K562 (cell line): Measurements from ENCODE around the gene CERCAM. TPM values are rescaled to one million over a fixed set of nuclear protein-coding genes. Genes with fewer than 3 reads are reported as not detected.
"Not testable (repeated sequence)": the region's sequence is repeated elsewhere in the genome, so short reads cannot be mapped to it uniquely, and the experiment has no call there.

Experiments used
- ATAC-seq: fragments of 200-7000 bp; cut with Tn5 transposase; 3 replicates; pipeline ENCODE4 v1.9.1; 2020; ENCODE audit warnings: moderate library complexity
- BruUV-seq: library from RNA; stranded (reverse); fragments of 400-500 nt; replicated peaks from 2 replicates; lab custom pipeline; 2021; lab: Mats Ljungman, UMichigan
- CTCF ChIA-PET: fragments of 300-600 bp; formaldehyde crosslinking; extraction: SDS; loops from one replicate; lab custom pipeline; 2021; ENCODE audit warnings: low intra/inter-chr PET ratio; lab: Yijun Ruan, JAX
- POLR2A ChIA-PET: fragments of 300-600, 350-650 bp; sonication (Branson Sonifier 250); formaldehyde crosslinking; extraction: SDS; loops from one replicate; lab custom pipeline; 2021; ENCODE audit warnings: antibody characterized with exemption, inconsistent platforms; lab: Yijun Ruan, JAX
- DNase-seq, 4 experiments: peaks; one replicate each; pipeline versions ENCODE4 v3.0.0 to v3.0.0-alpha.2; 2011 to 2018; ENCODE audit warnings: low spot score in 3 of 4, mixed read lengths in 3 of 4; ENCODE audit errors: extremely low read depth in 1 of 4
- FAIRE-seq: peaks from 2 replicates; lab custom pipeline; 2011; peaks lifted over from hg19 to GRCh38; lab: Jason Lieb, UNC
- H2AFZ ChIP-seq: 2 replicates; pipeline ENCODE4 v1.6.0; 2011; ENCODE audit warnings: low read depth, low read length, control low read depth, inconsistent platforms
- H3K27ac ChIP-seq: fragments of 200-600 bp; 3 replicates; pipeline ENCODE4 v1.8.0; 2011; ENCODE audit warnings: low read depth, mild to moderate bottlenecking, control low read depth, inconsistent platforms, low read length, moderate library complexity, mixed read lengths; ENCODE audit errors: extremely low read depth
- H3K27me3 ChIP-seq, 2 experiments: fragments of 300-600 bp in 1 of 2; 2 replicates in 1 of 2; 3 replicates in 1 of 2; pipeline versions ENCODE4 v1.6.0 to v1.8.0; 2011; ENCODE audit warnings: inconsistent platforms in 2 of 2, low read length in 2 of 2, mild to moderate bottlenecking in 1 of 2, mixed read lengths in 1 of 2, moderate library complexity in 1 of 2; ENCODE audit not compliant: control insufficient read depth in 2 of 2, insufficient read depth in 2 of 2
- H3K36me3 ChIP-seq: fragments of 300-600 bp; 3 replicates; pipeline ENCODE4 v1.8.0; 2011; ENCODE audit warnings: mild to moderate bottlenecking, low read length, inconsistent platforms; ENCODE audit not compliant: control insufficient read depth, insufficient read depth
- H3K4me1 ChIP-seq, 2 experiments: fragments of 200-600 bp in 1 of 2; replicated peaks in 1 of 2; 2 replicates in 1 of 2; 3 replicates in 1 of 2; pipeline versions ENCODE4 v1.5.1 to v1.8.0; 2011; ENCODE audit warnings: inconsistent platforms in 2 of 2, low read length in 2 of 2, mild to moderate bottlenecking in 1 of 2, mixed read lengths in 1 of 2, moderate library complexity in 1 of 2; ENCODE audit not compliant: control insufficient read depth in 2 of 2, insufficient read depth in 2 of 2
- H3K4me2 ChIP-seq: 2 replicates; pipeline ENCODE4 v1.6.1; 2011; ENCODE audit warnings: low read length, control low read depth, inconsistent platforms, mixed read lengths; ENCODE audit not compliant: insufficient read depth
- H3K4me3 ChIP-seq: fragments of 200-600 bp; sonication (generic), shearing (Covaris generic); 2 replicates; pipeline ENCODE4 v1.5.1; 2016; ENCODE audit warnings: control low read depth, inconsistent platforms
- H3K79me2 ChIP-seq: fragments of 200-600 bp; 3 replicates; pipeline ENCODE4 v1.8.0; 2011; ENCODE audit warnings: low read length, inconsistent platforms; ENCODE audit not compliant: control insufficient read depth, insufficient read depth
- H3K9ac ChIP-seq, 2 experiments: 2 replicates each; pipeline versions ENCODE4 v1.6.0 to v1.6.1; 2011; ENCODE audit warnings: low read depth in 2 of 2, low read length in 2 of 2, control low read depth in 1 of 2, inconsistent platforms in 1 of 2, mild to moderate bottlenecking in 1 of 2, mixed read lengths in 1 of 2; ENCODE audit not compliant: insufficient read depth in 1 of 2
- H3K9me1 ChIP-seq: one replicate; pipeline ENCODE4 v1.6.0; 2011; ENCODE audit warnings: inconsistent platforms, mild to moderate bottlenecking, low read length, moderate library complexity; ENCODE audit not compliant: control insufficient read depth, insufficient read depth
- H3K9me3 ChIP-seq: replicated peaks from 2 replicates; pipeline ENCODE4 v1.5.1; 2011; ENCODE audit warnings: low read depth, low read length, inconsistent platforms; ENCODE audit not compliant: control insufficient read depth, insufficient read depth
- H4K20me1 ChIP-seq: replicated peaks from 2 replicates; pipeline ENCODE4 v1.6.1; 2011; ENCODE audit warnings: low read length, inconsistent platforms, mixed read lengths; ENCODE audit not compliant: control insufficient read depth, insufficient read depth
- PRDM10 ChIP-seq: fragments of 450-650 bp; IDR thresholded peaks from 2 replicates; pipeline ENCODE4 v1.6.1; 2018; ENCODE audit not compliant: partially characterized antibody
- WGBS: fragments of 100-300 bp; shearing (Covaris generic); methylation state at CpG from one replicate; pipeline ENCODE4 v1.1.6; 2016; ENCODE audit warnings: low coverage, mixed read lengths; ENCODE audit not compliant: insufficient coverage; ENCODE audit errors: missing lambda C conversion rate; 5-methylcytosine and 5-hydroxymethylcytosine counted together
- in situ Hi-C: fragments of 300-500 bp; cut with MboI; formaldehyde crosslinking; loops from 4 replicates; pipeline ENCODE4 v1.15.0; 2018; ENCODE audit warnings: inconsistent platforms, mixed read lengths
- intact Hi-C: fragments of 100-400 bp; cut with micrococcal nuclease; formaldehyde crosslinking; loops from 2 replicates; pipeline ENCODE4 v1.14.2; 2022
- polyA plus RNA-seq, 8 experiments: library from polyadenylated mRNA; depleted of rRNA in 4 of 8; stranded (reverse) in 5 of 8; unstranded in 3 of 8; fragments of >200 nt; fragmentation: Nextera tagmentation in 2 of 8; fragmentation: Illumina TruSeq in 1 of 8; extraction: Ambion mirVana in 2 of 8; extraction: Trizol in 1 of 8; gene quantifications; 2 replicates each; pipeline versions ENCODE4 v1.2.1 to v1.2.3, GENCODE V29; 2011 to 2014; ENCODE audit warnings: inconsistent platforms in 1 of 8, missing spikeins in 1 of 8
- total RNA-seq, 7 experiments: library from RNA; depleted of rRNA in 6 of 7; stranded (reverse); fragments of >200 nt in 6 of 7; fragmentation: Illumina TruSeq in 2 of 7; extraction: Trizol in 2 of 7; gene quantifications; 2 replicates each; pipeline versions ENCODE4 v1.2.1 to v1.2.3, GENCODE V29; 2011 to 2021; ENCODE audit warnings: low replicate concordance in 1 of 7

Gene CERCAM
- total and polyA plus RNA-seq, 9 of the 15 experiments (the other 6 are each of a cell fraction or from before 2014, with no cell fraction given): 0.75 to 24.0 (median 18.0) TPM

GRCh38 chr9:128413728-128414127, 6.9 kb upstream of the CERCAM start:
- H3K4me3 ChIP-seq, BruUV-seq, H4K20me1 ChIP-seq, H3K9me1 ChIP-seq, H3K27me3 ChIP-seq, H3K4me2 ChIP-seq, DNase-seq, H3K9ac ChIP-seq, H3K9me3 ChIP-seq, ATAC-seq, H3K79me2 ChIP-seq, FAIRE-seq, H3K27ac ChIP-seq, H2AFZ ChIP-seq, in situ Hi-C loops, H3K36me3 ChIP-seq: not testable (repeated sequence)
- ChIA-PET POLR2A (interaction anchor here (1.2 kb wide), 1 partner anchor 11 kb away, joined by 4 read pairs; no protein-coding TSS in a partner anchor), CTCF (interaction anchor here (3.0 kb wide), 1 partner anchor 51 kb away, joined by 37 read pairs; no protein-coding TSS in a partner anchor)
- WGBS: 43% methylated on average over 11 of the region's 13 CpGs
- H3K4me1 ChIP-seq: peaks cover 9 to 24% of the 10 kb centered on the region in 2 experiments; a peak in 4 of 5 replicates
- TF ChIP-seq PRDM10: peak; percentile 68
- intact Hi-C loops: loop anchor here (5.0 to 10.0 kb wide), 2 partner anchors 201 to 286 kb away; partner anchors contain the start of gene PTGES2
